Measurements from ENCODE around the gene ELOVL6. TPM values are rescaled to one million over a fixed set of nuclear protein-coding genes. Genes with fewer than 3 reads are reported as not detected.

The ELOVL6 gene
- total and polyA plus RNA-seq, 10 of the 15 experiments (the other 5 are each of a cell fraction or from before 2014, with no cell fraction given): 3.9 to 33.5 (median 8.1) TPM

GRCh38 chr4:110059556-110060191 is 138.7 kb downstream of the ELOVL6 start (continued):
- TF ChIP-seq, protein P1, sequence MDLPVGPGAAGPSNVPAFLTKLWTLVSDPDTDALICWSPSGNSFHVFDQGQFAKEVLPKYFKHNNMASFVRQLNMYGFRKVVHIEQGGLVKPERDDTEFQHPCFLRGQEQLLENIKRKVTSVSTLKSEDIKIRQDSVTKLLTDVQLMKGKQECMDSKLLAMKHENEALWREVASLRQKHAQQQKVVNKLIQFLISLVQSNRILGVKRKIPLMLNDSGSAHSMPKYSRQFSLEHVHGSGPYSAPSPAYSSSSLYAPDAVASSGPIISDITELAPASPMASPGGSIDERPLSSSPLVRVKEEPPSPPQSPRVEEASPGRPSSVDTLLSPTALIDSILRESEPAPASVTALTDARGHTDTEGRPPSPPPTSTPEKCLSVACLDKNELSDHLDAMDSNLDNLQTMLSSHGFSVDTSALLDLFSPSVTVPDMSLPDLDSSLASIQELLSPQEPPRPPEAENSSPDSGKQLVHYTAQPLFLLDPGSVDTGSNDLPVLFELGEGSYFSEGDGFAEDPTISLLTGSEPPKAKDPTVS (IDR thresholded peaks at IDR 0.05; ENCODE audit: low read depth, low read length): no peak
- TF ChIP-seq HDGF (IDR thresholded peaks at IDR 0.05) (no peak), BACH1 (IDR thresholded peaks at IDR 0.05; ENCODE audit: borderline replicate concordance) (no peak), HCFC1 (IDR thresholded peaks at IDR 0.05; ENCODE audit: low read length) (no peak), NKRF (conservative IDR thresholded peaks at IDR 0.05) (no peak), RELB (IDR thresholded peaks at IDR 0.05; ENCODE audit: low read depth) (peak; percentile 47; the same call in 1 of the 2 replicates), SPI1 (IDR thresholded peaks at IDR 0.05; ENCODE audit: borderline replicate concordance, insufficient read depth, low read depth, low read length) (peak; percentile 91), IKZF2 (IDR thresholded peaks at IDR 0.05) (peak; percentile 80 to 82), SUZ12 (IDR thresholded peaks at IDR 0.05; ENCODE audit: unreplicated experiment) (no peak), SUPT20H (IDR thresholded peaks at IDR 0.05; ENCODE audit: borderline replicate concordance, control insufficient read depth, low read depth, low read length) (no peak), POLR2AphosphoS5 (IDR thresholded peaks at IDR 0.05; ENCODE audit: low read length) (no peak), ASH2L (IDR thresholded peaks at IDR 0.05; ENCODE audit: borderline replicate concordance, low read depth) (no peak)
- TF ChIP-seq, protein P2, sequence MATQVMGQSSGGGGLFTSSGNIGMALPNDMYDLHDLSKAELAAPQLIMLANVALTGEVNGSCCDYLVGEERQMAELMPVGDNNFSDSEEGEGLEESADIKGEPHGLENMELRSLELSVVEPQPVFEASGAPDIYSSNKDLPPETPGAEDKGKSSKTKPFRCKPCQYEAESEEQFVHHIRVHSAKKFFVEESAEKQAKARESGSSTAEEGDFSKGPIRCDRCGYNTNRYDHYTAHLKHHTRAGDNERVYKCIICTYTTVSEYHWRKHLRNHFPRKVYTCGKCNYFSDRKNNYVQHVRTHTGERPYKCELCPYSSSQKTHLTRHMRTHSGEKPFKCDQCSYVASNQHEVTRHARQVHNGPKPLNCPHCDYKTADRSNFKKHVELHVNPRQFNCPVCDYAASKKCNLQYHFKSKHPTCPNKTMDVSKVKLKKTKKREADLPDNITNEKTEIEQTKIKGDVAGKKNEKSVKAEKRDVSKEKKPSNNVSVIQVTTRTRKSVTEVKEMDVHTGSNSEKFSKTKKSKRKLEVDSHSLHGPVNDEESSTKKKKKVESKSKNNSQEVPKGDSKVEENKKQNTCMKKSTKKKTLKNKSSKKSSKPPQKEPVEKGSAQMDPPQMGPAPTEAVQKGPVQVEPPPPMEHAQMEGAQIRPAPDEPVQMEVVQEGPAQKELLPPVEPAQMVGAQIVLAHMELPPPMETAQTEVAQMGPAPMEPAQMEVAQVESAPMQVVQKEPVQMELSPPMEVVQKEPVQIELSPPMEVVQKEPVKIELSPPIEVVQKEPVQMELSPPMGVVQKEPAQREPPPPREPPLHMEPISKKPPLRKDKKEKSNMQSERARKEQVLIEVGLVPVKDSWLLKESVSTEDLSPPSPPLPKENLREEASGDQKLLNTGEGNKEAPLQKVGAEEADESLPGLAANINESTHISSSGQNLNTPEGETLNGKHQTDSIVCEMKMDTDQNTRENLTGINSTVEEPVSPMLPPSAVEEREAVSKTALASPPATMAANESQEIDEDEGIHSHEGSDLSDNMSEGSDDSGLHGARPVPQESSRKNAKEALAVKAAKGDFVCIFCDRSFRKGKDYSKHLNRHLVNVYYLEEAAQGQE (IDR thresholded peaks at IDR 0.05; ENCODE audit: low read depth, low read length): no peak
- TF ChIP-seq, protein P3, sequence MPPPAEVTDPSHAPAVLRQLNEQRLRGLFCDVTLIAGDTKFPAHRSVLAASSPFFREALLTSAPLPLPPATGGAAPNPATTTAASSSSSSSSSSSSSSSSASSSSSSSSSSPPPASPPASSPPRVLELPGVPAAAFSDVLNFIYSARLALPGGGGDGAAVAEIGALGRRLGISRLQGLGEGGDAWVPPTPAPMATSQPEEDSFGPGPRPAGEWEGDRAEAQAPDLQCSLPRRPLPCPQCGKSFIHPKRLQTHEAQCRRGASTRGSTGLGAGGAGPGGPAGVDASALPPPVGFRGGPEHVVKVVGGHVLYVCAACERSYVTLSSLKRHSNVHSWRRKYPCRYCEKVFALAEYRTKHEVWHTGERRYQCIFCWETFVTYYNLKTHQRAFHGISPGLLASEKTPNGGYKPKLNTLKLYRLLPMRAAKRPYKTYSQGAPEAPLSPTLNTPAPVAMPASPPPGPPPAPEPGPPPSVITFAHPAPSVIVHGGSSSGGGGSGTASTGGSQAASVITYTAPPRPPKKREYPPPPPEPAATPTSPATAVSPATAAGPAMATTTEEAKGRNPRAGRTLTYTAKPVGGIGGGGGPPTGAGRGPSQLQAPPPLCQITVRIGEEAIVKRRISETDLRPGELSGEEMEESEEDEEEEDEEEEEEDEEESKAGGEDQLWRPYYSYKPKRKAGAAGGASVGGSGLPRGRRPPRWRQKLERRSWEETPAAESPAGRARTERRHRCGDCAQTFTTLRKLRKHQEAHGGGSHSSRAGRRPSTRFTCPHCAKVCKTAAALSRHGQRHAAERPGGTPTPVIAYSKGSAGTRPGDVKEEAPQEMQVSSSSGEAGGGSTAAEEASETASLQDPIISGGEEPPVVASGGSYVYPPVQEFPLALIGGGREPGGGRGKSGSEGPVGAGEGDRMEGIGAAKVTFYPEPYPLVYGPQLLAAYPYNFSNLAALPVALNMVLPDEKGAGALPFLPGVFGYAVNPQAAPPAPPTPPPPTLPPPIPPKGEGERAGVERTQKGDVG (CRISPR knock-in tag; IDR thresholded peaks at IDR 0.05): no peak
- TF ChIP-seq, protein P4, sequence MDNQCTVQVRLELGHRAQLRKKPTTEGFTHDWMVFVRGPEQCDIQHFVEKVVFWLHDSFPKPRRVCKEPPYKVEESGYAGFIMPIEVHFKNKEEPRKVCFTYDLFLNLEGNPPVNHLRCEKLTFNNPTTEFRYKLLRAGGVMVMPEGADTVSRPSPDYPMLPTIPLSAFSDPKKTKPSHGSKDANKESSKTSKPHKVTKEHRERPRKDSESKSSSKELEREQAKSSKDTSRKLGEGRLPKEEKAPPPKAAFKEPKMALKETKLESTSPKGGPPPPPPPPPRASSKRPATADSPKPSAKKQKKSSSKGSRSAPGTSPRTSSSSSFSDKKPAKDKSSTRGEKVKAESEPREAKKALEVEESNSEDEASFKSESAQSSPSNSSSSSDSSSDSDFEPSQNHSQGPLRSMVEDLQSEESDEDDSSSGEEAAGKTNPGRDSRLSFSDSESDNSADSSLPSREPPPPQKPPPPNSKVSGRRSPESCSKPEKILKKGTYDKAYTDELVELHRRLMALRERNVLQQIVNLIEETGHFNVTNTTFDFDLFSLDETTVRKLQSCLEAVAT (IDR thresholded peaks at IDR 0.05): no peak
